ENCODE measurements around the gene BRD8. TPM values are rescaled to one million over a fixed set of nuclear protein-coding genes. Genes with fewer than 3 reads are reported as not detected.

The BRD8 gene
- total RNA-seq, 1 experiment from 2014 or later, result 73.4 TPM

DNA sequence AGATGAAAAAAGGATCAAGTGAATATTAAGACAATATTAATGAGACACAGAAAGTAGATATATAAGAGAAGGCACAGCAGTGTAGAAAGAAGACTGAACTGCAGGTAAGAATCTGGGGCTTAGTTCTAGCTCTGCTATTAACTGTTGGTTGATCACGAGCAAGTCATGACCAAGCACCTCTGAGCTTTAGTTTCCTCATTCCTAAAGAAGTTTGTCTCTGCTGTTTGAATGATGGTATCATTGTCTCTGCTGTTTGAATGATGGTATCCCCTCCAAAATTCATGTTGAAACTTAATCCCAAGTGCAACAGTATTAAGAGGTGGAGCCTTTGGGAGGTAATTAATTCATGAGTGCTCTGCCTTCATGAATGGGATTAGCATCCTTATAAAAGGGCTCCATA, 36.7 kb downstream of the BRD8 start:
- CTCF ChIA-PET, result interaction anchor here (1.3 kb wide), 1 partner anchor 60 kb away, joined by 4 read pairs; no protein-coding TSS in a partner anchor
- Mint-ChIP-seq H3K27ac (no peak overlapping the region), H3K4me1 (peaks cover 6% of the 10 kb centered on the region; the same call in 1 of the 2 replicates), H3K36me3 (no peaks in the 10 kb centered on the region), H3K9me3 (peaks cover 8% of the 10 kb centered on the region; the same call in 1 of the 2 replicates), H3K27me3 (ENCODE audit: low read depth) (peaks cover 9% of the 10 kb centered on the region), H3K4me3 (no peak overlapping the region)
- TF ChIP-seq, protein P1, sequence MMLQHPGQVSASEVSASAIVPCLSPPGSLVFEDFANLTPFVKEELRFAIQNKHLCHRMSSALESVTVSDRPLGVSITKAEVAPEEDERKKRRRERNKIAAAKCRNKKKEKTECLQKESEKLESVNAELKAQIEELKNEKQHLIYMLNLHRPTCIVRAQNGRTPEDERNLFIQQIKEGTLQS (CRISPR knock-in tag; conservative IDR thresholded peaks at IDR 0.05), result no peak
- TF ChIP-seq, protein P2, sequence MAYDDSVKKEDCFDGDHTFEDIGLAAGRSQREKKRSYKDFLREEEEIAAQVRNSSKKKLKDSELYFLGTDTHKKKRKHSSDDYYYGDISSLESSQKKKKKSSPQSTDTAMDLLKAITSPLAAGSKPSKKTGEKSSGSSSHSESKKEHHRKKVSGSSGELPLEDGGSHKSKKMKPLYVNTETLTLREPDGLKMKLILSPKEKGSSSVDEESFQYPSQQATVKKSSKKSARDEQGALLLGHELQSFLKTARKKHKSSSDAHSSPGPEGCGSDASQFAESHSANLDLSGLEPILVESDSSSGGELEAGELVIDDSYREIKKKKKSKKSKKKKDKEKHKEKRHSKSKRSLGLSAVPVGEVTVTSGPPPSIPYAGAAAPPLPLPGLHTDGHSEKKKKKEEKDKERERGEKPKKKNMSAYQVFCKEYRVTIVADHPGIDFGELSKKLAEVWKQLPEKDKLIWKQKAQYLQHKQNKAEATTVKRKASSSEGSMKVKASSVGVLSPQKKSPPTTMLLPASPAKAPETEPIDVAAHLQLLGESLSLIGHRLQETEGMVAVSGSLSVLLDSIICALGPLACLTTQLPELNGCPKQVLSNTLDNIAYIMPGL (CRISPR knock-in tag; IDR thresholded peaks at IDR 0.05), result no peak
- TF ChIP-seq ZNF232 (CRISPR knock-in tag; IDR thresholded peaks at IDR 0.05) (no peak), PRRX2 (CRISPR knock-in tag; IDR thresholded peaks at IDR 0.05) (no peak), RORB (CRISPR knock-in tag; IDR thresholded peaks at IDR 0.05) (no peak), NFATC4 (CRISPR knock-in tag; IDR thresholded peaks at IDR 0.05) (no peak), GTF2I (CRISPR knock-in tag; conservative IDR thresholded peaks at IDR 0.05) (no peak)
- TF ChIP-seq, protein P3, sequence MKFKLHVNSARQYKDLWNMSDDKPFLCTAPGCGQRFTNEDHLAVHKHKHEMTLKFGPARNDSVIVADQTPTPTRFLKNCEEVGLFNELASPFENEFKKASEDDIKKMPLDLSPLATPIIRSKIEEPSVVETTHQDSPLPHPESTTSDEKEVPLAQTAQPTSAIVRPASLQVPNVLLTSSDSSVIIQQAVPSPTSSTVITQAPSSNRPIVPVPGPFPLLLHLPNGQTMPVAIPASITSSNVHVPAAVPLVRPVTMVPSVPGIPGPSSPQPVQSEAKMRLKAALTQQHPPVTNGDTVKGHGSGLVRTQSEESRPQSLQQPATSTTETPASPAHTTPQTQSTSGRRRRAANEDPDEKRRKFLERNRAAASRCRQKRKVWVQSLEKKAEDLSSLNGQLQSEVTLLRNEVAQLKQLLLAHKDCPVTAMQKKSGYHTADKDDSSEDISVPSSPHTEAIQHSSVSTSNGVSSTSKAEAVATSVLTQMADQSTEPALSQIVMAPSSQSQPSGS (CRISPR knock-in tag; IDR thresholded peaks at IDR 0.05; ENCODE audit: borderline replicate concordance, low read depth), result no peak
- no peak for ATAC-seq
- POLR2A ChIA-PET, result no interaction called here
- DNase-seq (ENCODE audit: low spot score), result no peak

DNA sequence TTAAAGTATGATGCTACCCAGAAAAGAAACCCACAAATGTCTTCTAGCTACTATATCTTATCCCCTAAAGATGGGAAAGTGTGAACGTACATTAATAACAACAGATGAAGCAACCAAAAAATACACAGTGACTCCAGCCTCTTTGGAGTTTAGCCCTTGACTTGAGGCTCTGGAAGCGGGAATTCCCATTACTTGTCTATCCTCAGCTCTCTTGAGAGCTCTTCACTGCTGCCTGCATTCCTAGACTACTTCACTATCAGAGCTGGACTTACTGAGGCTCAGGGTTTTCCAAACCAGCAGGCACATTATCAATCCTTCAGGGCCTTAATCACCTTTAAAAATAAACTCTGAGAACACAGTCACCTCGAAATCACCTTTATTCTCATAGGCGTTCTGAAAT, 38.2 kb downstream of the BRD8 start:
- ChIA-PET CTCF (interaction anchor here (1.2 to 1.6 kb wide), 4 partner anchors 58 to 104 kb away, joined by 4 to 9 read pairs (median 6); no protein-coding TSS in a partner anchor), POLR2A (no interaction called here)
- peaks cover 9% of the 10 kb centered on the region for H3K27me3 Mint-ChIP-seq (ENCODE audit: low read depth)
- H3K4me3 Mint-ChIP-seq, result no peak overlapping the region
- peaks cover 6% of the 10 kb centered on the region; the same call in 1 of the 2 replicates for H3K4me1 Mint-ChIP-seq
- no peaks in the 10 kb centered on the region for H3K36me3 Mint-ChIP-seq
- no peak for ATAC-seq
- TF ChIP-seq CREB1 (CRISPR knock-in tag; IDR thresholded peaks at IDR 0.05), result no peak
- TF ChIP-seq, protein P4, sequence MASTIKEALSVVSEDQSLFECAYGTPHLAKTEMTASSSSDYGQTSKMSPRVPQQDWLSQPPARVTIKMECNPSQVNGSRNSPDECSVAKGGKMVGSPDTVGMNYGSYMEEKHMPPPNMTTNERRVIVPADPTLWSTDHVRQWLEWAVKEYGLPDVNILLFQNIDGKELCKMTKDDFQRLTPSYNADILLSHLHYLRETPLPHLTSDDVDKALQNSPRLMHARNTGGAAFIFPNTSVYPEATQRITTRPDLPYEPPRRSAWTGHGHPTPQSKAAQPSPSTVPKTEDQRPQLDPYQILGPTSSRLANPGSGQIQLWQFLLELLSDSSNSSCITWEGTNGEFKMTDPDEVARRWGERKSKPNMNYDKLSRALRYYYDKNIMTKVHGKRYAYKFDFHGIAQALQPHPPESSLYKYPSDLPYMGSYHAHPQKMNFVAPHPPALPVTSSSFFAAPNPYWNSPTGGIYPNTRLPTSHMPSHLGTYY (CRISPR knock-in tag; IDR thresholded peaks at IDR 0.05), result no peak
- TF ChIP-seq, protein P5, sequence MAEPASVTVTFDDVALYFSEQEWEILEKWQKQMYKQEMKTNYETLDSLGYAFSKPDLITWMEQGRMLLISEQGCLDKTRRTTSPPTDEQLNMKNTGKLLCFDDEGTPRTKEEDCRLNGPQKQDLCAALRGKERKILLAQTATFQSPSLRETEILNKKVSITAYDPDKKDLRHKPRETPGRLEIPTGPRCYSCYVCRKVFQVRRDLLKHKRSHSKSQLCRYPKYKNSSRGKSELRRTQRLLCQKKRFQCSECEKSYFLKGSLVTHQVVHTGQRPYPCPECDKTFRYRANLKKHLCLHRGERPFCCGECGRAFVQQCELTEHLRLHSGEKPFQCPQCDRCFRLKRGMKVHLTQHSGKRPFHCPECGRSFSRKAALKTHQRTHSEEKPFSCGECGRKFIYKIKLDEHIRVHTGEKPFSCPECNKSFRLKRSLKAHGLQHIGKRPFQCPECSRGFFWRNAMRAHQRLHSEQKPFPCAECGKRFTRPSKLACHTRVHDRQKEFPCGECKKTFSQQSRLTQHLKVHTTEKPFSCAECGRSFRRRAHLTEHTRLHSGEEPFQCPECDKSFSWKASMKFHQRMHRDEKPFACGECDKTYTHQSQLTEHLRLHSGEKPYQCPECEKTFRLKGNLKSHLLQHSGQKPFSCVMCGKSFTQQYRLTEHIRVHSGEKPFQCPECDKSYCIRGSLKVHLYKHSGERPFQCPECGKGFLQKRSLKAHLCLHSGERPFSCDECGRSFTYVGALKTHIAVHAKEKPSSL (CRISPR knock-in tag; conservative IDR thresholded peaks at IDR 0.05), result no peak
- TF ChIP-seq GRHL2 (CRISPR knock-in tag; IDR thresholded peaks at IDR 0.05; ENCODE audit: insufficient replicate concordance, severe bottlenecking), result no peak
- TF ChIP-seq SMAD4 (CRISPR knock-in tag; IDR thresholded peaks at IDR 0.05), result no peak
- no peak for TF ChIP-seq ZNF396 (CRISPR knock-in tag; IDR thresholded peaks at IDR 0.05; ENCODE audit: borderline replicate concordance)
- TF ChIP-seq, protein P6, sequence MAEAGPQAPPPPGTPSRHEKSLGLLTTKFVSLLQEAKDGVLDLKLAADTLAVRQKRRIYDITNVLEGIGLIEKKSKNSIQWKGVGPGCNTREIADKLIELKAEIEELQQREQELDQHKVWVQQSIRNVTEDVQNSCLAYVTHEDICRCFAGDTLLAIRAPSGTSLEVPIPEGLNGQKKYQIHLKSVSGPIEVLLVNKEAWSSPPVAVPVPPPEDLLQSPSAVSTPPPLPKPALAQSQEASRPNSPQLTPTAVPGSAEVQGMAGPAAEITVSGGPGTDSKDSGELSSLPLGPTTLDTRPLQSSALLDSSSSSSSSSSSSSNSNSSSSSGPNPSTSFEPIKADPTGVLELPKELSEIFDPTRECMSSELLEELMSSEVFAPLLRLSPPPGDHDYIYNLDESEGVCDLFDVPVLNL (CRISPR knock-in tag; IDR thresholded peaks at IDR 0.05; ENCODE audit: borderline replicate concordance, low read depth), result no peak
- TF ChIP-seq, protein P7, sequence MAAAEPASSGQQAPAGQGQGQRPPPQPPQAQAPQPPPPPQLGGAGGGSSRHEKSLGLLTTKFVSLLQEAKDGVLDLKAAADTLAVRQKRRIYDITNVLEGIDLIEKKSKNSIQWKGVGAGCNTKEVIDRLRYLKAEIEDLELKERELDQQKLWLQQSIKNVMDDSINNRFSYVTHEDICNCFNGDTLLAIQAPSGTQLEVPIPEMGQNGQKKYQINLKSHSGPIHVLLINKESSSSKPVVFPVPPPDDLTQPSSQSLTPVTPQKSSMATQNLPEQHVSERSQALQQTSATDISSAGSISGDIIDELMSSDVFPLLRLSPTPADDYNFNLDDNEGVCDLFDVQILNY (CRISPR knock-in tag; IDR thresholded peaks at IDR 0.05), result no peak
- TF ChIP-seq, protein P8, sequence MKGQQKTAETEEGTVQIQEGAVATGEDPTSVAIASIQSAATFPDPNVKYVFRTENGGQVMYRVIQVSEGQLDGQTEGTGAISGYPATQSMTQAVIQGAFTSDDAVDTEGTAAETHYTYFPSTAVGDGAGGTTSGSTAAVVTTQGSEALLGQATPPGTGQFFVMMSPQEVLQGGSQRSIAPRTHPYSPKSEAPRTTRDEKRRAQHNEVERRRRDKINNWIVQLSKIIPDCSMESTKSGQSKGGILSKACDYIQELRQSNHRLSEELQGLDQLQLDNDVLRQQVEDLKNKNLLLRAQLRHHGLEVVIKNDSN (CRISPR knock-in tag; IDR thresholded peaks at IDR 0.05), result no peak
- no peak for DNase-seq (ENCODE audit: low spot score)
- peaks cover 8% of the 10 kb centered on the region; the same call in 1 of the 2 replicates for H3K9me3 Mint-ChIP-seq
- H3K27ac Mint-ChIP-seq, result no peak overlapping the region
